ENCODE data around the gene RGS6. TPM values are rescaled to one million over a fixed set of nuclear protein-coding genes. Genes with fewer than 3 reads are reported as not detected.
A peak's percentile ranks its signal among the peaks of the same experiment; 100 is the strongest.

The RGS6 gene
- total and polyA plus RNA-seq, 7 donors, result 0.19 to 1.6 (median 0.42) TPM

DNA sequence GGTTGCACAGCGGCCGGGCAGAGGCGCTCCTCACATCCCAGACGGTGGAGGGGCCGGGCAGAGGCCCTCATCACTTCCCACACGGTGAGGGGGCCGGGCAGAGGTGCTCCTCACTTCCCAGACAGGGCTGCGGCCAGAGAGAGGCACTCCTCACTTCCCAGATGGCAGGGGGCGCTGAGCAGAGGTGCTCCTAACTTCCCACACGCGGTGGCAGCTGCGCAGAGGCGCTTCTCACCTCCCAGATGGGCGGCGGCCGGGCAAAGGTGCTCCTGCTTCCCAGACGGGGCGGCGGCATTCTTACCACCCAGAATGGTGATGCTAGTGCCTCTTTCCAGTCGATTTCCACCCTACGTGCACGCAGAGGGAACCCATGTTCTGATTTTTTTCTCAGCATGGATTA, 304.4 kb downstream of the RGS6 start:
- Histone ChIP-seq H3K27me3 (ENCODE audit: insufficient read depth in 3 of 3, low read length in 2 of 3) (no peaks in the 10 kb centered on the region), H3K4me3 (no peak overlapping the region), H3K27ac (no peak overlapping the region), H3K4me1 (no peaks in the 10 kb centered on the region), H3K36me3 (ENCODE audit: insufficient read depth in 1 of 2, low read depth in 1 of 2) (no peaks in the 10 kb centered on the region), H3K9me3 (no peaks in the 10 kb centered on the region)
- ATAC-seq, result no peak
- DNase-seq, result peak in 1 of 2 donors; percentile 36
- TF ChIP-seq, protein P1, sequence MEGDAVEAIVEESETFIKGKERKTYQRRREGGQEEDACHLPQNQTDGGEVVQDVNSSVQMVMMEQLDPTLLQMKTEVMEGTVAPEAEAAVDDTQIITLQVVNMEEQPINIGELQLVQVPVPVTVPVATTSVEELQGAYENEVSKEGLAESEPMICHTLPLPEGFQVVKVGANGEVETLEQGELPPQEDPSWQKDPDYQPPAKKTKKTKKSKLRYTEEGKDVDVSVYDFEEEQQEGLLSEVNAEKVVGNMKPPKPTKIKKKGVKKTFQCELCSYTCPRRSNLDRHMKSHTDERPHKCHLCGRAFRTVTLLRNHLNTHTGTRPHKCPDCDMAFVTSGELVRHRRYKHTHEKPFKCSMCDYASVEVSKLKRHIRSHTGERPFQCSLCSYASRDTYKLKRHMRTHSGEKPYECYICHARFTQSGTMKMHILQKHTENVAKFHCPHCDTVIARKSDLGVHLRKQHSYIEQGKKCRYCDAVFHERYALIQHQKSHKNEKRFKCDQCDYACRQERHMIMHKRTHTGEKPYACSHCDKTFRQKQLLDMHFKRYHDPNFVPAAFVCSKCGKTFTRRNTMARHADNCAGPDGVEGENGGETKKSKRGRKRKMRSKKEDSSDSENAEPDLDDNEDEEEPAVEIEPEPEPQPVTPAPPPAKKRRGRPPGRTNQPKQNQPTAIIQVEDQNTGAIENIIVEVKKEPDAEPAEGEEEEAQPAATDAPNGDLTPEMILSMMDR (IDR thresholded peaks at IDR 0.05), result no peak
- 82 to 91% (median 86%) methylated on average over 22 of the region's 22 CpGs for WGBS, 3 donors
- intact Hi-C loops (cut with DNase I), result no loop called here

DNA sequence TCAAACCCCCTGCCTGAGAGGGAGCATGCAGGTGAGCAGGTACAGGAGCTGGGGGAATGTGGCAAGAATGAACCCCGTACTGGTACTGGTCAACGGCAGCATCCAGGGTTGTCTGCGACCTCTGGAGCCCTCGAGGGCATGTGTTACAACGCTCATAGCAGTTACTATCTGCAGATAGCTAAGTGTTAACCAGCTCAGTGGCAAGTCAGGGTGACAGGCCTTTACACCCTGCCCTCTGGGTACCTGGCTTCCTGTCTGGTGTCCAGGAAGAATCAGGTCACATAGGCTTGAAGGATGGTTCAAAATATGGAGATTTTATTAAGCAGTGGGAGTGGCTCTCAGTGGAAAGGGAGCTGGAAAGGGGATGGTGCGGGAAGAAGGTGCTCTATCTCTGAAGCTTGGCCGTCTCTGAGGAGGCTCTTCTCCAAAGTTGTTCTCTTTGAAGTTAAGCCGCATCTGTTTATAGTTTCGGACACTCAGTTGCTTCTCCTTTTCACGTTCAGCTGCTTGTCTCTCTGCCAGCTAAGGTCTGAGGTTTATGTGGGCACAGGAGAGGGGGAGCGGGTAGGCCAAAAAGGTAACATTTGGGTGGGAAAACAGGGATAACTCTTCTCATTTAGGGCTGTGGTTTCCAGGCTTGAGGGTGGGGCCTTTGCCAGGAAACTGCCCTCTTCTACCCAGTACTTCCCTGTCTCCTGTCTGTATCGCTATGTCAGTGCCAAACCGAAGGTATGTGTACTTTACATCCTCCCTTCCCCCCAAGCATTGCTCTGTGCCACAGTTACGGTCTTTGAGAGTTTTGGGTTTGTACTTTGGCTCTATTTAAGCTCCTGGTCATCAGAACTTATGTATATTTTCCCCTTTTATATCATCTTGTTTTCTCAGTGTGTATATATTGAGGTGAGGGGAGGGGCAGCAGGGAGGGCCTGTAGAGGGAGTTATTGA, 305.8 kb downstream of the RGS6 start:
- ATAC-seq (no peak), DNase-seq (no peak)
- Histone ChIP-seq H3K9me3 (no peaks in the 10 kb centered on the region), H3K36me3 (ENCODE audit: insufficient read depth in 1 of 2, low read depth in 1 of 2) (no peaks in the 10 kb centered on the region), H3K4me1 (no peaks in the 10 kb centered on the region), H3K27me3 (ENCODE audit: insufficient read depth in 3 of 3, low read length in 2 of 3) (no peaks in the 10 kb centered on the region), H3K27ac (no peak overlapping the region), H3K4me3 (no peak overlapping the region)
- TF ChIP-seq, protein P1 (IDR thresholded peaks at IDR 0.05), result no peak
- intact Hi-C loops (cut with DNase I), result no loop called here
- 77 to 84% (median 82%) methylated on average over 14 of the region's 14 CpGs for WGBS, 3 donors

DNA sequence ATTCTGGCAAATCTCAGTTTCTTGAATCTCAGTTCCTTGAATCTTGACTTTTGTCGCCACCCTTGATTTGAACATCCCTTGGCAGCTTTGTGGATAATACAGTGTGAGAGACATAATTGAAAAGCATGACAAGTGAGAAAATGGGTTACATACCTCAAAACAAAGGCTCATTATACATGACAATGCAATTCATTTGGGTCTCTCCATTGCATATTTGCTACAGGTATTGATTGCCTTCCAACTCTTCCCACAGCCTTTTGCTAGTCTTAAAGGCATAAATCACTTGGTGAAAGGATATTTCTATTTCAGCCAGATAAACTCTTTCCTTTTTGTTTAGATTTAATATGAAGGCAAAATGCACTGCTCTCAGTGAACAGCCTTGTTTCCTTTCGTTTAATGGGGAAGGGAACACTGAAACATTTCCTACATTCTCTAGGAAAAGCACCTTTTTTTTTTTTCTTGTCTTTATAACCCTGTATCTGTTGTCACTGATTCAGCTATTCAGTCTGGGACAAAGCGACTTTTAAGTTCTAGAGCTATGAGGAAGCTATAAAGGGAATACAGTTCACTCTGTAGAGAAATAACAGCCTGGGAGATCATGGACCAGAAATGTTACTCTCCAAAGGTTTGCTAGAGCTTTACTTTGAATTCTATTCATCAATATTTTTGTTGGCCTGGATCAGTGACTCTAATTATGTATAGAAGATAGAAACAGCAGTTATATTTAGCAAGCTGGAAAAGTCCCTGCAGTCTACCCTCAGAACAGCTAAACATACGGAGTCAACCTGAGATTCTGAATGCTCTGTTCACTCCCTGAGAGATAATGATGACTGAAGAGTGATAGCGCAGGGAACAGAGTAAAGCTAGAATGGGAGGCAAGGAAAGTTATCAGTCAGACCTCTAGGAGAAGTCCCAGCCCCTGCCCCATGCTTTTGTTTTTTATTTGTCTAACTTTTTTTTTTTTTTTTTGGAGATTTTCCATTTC, 311.4 kb downstream of the RGS6 start:
- H3K4me1 ChIP-seq, result no peaks in the 10 kb centered on the region
- no peak overlapping the region for H3K4me3 ChIP-seq
- intact Hi-C loops (cut with DNase I), result no loop called here
- WGBS, 3 donors, result 55 to 65% (median 56%) methylated on average over 5 of the region's 5 CpGs
- ATAC-seq (no peak), DNase-seq (no peak)
- TF ChIP-seq, protein P1 (IDR thresholded peaks at IDR 0.05), result no peak
- no peaks in the 10 kb centered on the region for H3K36me3 ChIP-seq (ENCODE audit: insufficient read depth in 1 of 2, low read depth in 1 of 2)
- H3K27ac ChIP-seq, result no peak overlapping the region
- no peaks in the 10 kb centered on the region for H3K27me3 ChIP-seq (ENCODE audit: insufficient read depth in 3 of 3, low read length in 2 of 3)
- H3K9me3 ChIP-seq, result no peaks in the 10 kb centered on the region

DNA sequence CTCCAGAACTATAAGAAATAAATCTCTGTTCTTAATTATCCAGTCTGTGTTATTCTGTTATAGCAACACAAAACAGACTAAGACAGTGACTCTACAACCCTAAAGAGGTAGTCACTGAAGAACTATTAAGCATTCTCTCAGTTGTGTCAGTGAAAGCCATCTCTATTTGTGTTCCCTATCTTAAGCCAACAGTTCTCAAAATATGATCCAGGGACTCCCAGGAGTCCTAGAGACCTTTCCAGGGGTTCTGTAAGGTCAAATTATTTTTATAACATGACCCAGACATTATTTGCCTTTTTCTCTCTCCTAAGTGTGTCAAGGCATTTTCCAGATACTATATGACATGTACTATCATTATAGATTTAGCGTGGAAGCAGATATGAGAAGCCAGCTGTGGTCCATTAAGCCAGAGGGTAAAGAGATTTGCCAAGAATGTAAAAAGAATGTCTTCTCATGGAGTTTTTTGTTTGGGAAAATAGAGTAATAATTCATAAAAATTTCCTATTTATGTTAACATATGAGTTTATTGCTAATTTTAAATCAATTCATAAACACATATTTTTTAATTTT, 315.8 kb downstream of the RGS6 start:
- 28 to 40% (median 30%) methylated on average over 1 of the region's 1 CpG for WGBS, 3 donors
- no peak for ATAC-seq
- H3K27ac ChIP-seq, result no peak overlapping the region
- DNase-seq, result no peak
- intact Hi-C loops (cut with DNase I), result no loop called here
- H3K4me1 ChIP-seq, result no peaks in the 10 kb centered on the region
- TF ChIP-seq, protein P1 (IDR thresholded peaks at IDR 0.05), result no peak
- H3K4me3 ChIP-seq, result no peak overlapping the region
- H3K27me3 ChIP-seq (ENCODE audit: insufficient read depth in 3 of 3, low read length in 2 of 3), result no peaks in the 10 kb centered on the region
- H3K36me3 ChIP-seq (ENCODE audit: insufficient read depth in 1 of 2, low read depth in 1 of 2), result no peaks in the 10 kb centered on the region
- H3K9me3 ChIP-seq, result no peaks in the 10 kb centered on the region
